Thoracic aorta (tissue), 2 donors: ENCODE results near the gene MACROH2A1. TPM values are rescaled to one million over a fixed set of nuclear protein-coding genes. Genes with fewer than 3 reads are reported as not detected.

Experiments
- ATAC-seq: fragments of 150-250 bp; one replicate; pipeline ENCODE4 v1.8.0; 2017; ENCODE audit warnings: low read depth; ENCODE audit not compliant: insufficient number of reproducible peaks, low FRiP score
- DNase-seq: peaks from one replicate; pipeline ENCODE4 v3.0.0-alpha.2; 2020; ENCODE audit warnings: low spot score
- H3K27ac ChIP-seq, 2 donors: fragments of 200-600 bp; sonication (generic); 1 replicate in 1 of 2; 2 replicates in 1 of 2; pipeline ENCODE4 v1.5.1; 2016; ENCODE audit warnings: mild to moderate bottlenecking in 2 of 2, moderate library complexity in 2 of 2
- H3K27me3 ChIP-seq: fragments of 200-600 bp; sonication (generic); replicated peaks from 2 replicates; pipeline ENCODE4 v1.6.0; 2016; ENCODE audit warnings: mild to moderate bottlenecking; ENCODE audit not compliant: insufficient read depth
- H3K36me3 ChIP-seq: fragments of 200-600 bp; sonication (generic); one replicate; pipeline ENCODE4 v1.5.1; 2016
- H3K4me1 ChIP-seq, 2 donors: fragments of 200-600 bp; sonication (generic); 1 replicate in 1 of 2; 2 replicates in 1 of 2; pipeline versions ENCODE4 v1.5.1 to v1.6.0; 2016; ENCODE audit warnings: low read depth in 2 of 2, mild to moderate bottlenecking in 1 of 2; ENCODE audit not compliant: control insufficient read depth in 1 of 2
- H3K4me3 ChIP-seq: fragments of 200-600 bp; sonication (generic); 2 replicates; pipeline ENCODE4 v1.5.1; 2016; ENCODE audit warnings: mild to moderate bottlenecking
- H3K9me3 ChIP-seq: fragments of 200-600 bp; sonication (generic); 2 replicates; pipeline ENCODE4 v1.5.1; 2016
- total RNA-seq, 2 donors: library from RNA; depleted of rRNA; stranded (reverse); fragments of >200 nt; gene quantifications; one replicate each; pipeline versions ENCODE4 v1.1.0 to v1.2.3, GENCODE V29; 2016
- TF ChIP-seq, protein P1 (sequence below): fragments of 200-600 bp; sonication (generic); IDR thresholded peaks from one replicate; pipeline ENCODE4 v1.5.1; 2019; ENCODE audit warnings: antibody characterized with exemption

Gene MACROH2A1
- total RNA-seq, 2 donors from 2014 or later: 153 to 192 TPM

- ATAC-seq (no peak), DNase-seq (no peak)
- Histone ChIP-seq H3K4me3 (no peak overlapping the region), H3K4me1 (no peaks in the 10 kb centered on the region), H3K27ac (no peak overlapping the region), H3K9me3 (no peaks in the 10 kb centered on the region), H3K27me3 (no peaks in the 10 kb centered on the region), H3K36me3 (no peaks in the 10 kb centered on the region)
- TF ChIP-seq, protein P1, sequence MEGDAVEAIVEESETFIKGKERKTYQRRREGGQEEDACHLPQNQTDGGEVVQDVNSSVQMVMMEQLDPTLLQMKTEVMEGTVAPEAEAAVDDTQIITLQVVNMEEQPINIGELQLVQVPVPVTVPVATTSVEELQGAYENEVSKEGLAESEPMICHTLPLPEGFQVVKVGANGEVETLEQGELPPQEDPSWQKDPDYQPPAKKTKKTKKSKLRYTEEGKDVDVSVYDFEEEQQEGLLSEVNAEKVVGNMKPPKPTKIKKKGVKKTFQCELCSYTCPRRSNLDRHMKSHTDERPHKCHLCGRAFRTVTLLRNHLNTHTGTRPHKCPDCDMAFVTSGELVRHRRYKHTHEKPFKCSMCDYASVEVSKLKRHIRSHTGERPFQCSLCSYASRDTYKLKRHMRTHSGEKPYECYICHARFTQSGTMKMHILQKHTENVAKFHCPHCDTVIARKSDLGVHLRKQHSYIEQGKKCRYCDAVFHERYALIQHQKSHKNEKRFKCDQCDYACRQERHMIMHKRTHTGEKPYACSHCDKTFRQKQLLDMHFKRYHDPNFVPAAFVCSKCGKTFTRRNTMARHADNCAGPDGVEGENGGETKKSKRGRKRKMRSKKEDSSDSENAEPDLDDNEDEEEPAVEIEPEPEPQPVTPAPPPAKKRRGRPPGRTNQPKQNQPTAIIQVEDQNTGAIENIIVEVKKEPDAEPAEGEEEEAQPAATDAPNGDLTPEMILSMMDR: no peak
These were observed 94.4 kb downstream of the MACROH2A1 start for GRCh38 chr5:135304352-135305221.

DNA sequence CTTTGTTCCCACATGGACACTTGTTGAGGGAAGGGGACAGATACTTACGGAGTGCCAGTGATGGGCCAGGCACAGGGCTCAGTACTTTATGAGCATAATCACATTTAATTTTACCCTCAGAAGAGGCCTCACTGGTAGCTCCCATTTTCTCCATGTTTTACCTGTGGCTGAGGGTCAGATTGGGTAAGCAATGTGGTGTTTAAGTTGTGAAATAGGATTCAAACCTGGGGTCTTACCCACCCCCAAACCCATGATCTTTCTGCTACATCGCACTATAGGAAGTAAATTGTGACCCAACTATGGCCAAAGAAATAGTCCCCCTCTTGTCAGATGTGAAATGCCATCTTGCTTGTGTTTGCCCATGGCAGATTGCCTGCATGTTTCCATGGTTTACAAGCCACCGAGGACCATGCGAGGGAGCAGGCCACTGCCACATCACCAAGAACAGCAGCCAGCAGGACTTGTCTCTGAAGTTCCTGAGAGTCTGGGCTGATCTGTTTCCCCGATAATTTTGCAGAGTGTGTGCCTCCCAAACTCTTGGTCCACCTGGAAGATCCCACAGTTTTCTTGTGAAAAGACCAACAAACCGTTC is 95.4 kb downstream of the MACROH2A1 start:
- Histone ChIP-seq H3K27me3 (no peaks in the 10 kb centered on the region), H3K27ac (no peak overlapping the region), H3K4me1 (no peaks in the 10 kb centered on the region), H3K9me3 (no peaks in the 10 kb centered on the region), H3K36me3 (no peaks in the 10 kb centered on the region), H3K4me3 (no peak overlapping the region)
- no peak for DNase-seq
- TF ChIP-seq, protein P1: no peak
- ATAC-seq: no peak

DNA sequence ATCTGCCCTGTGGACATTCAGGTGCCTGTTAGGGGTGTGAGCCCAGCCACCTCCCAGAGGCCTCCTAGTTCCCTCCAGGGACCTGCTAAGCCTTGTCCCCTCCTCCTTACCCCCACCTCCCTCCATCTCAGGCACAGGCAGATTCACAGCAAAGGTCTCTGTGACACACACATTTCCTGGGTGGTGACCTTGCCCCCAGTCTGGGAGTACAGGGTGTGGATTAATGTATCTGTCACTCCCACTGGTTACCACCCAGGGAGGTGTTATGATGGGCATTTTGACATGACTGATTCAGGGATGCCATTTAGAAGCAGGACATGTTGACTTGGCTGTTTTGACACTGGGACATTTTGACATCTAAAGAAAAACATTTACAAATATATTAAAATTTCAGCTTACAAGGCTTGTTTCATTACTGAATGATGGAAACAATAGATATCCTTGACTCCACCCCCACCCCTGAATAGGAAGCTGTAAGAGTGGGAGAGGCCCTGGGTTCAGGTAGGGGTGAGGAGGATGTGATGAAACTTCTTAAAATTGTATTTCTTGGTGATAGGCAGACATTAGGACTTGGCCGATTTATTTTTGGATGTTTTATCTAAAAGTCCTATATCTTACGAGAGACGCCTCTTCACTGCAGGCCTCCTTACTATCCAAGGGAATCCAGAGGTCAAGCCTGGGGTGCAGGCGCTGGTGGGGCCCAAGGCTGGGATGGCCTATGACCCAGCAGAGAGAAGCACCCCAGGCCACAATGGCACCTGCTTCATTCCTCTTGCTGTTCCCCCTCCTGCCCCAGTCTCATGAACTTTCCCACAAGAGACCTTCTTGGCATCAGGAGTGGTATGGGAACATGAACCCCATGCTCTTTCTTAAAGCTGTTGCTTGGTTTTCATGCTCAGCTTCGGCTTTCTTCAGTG is 101.9 kb downstream of the MACROH2A1 start:
- ATAC-seq (no peak), DNase-seq (no peak)
- Histone ChIP-seq H3K27ac (no peak overlapping the region), H3K36me3 (no peaks in the 10 kb centered on the region), H3K27me3 (no peaks in the 10 kb centered on the region), H3K4me3 (no peak overlapping the region), H3K9me3 (no peaks in the 10 kb centered on the region), H3K4me1 (no peaks in the 10 kb centered on the region)
- TF ChIP-seq, protein P1: no peak

DNA sequence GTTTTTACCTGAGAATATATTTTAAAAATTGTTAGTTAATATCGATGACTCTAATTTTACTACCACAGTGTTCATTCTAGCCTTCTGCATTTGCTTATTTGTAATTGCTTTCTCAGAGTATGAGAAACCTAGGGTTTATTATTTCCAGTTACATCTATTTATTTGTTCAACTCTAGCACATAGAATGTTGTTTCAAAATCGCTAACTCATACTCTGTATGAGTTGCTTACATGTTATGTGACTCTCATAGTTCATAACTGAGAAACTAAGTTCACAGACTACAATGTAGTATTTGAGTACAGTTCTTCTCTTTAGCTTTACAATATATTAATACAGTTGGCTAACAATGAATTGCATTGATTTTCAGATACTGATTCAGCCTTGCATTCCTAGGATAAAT is 103.2 kb downstream of the MACROH2A1 start:
- Histone ChIP-seq H3K4me1 (no peaks in the 10 kb centered on the region), H3K4me3 (no peak overlapping the region), H3K27me3 (no peaks in the 10 kb centered on the region), H3K9me3 (no peaks in the 10 kb centered on the region), H3K27ac (no peak overlapping the region), H3K36me3 (no peaks in the 10 kb centered on the region)
- DNase-seq (no peak), ATAC-seq (no peak)
- TF ChIP-seq, protein P1: no peak

DNA sequence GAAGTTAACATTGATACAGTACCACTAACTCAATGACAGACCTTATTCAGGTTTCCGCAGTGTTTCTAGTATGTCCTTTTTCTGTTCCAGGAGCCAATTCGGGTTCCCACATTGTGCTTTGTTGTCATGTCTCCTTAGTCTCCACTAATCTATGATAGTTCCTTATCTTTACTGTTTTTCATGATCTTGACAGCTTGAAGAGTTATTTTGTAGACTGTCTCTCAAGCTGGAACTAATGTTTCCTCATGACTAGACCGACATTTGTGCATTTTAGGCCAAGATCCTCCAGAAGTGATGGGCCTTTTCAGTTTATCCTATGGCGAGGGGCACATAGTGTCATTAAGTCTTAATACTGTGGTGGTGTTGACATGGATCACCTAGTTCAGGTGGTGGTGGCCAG is 104.2 kb downstream of the MACROH2A1 start:
- Histone ChIP-seq H3K27ac (no peak overlapping the region), H3K4me1 (no peaks in the 10 kb centered on the region), H3K9me3 (no peaks in the 10 kb centered on the region), H3K4me3 (no peak overlapping the region), H3K27me3 (no peaks in the 10 kb centered on the region), H3K36me3 (no peaks in the 10 kb centered on the region)
- DNase-seq (no peak), ATAC-seq (no peak)
- TF ChIP-seq, protein P1: no peak
